ENCODE data around the gene SEC61A1.

Gene SEC61A1

GRCh38 chr3:128079823-128080222 is 27.6 kb downstream of the SEC61A1 start:
- Histone ChIP-seq H3K27ac (replicated peaks; ENCODE audit: low read length) (no peak overlapping the region), H4K8ac (ENCODE audit: low read depth, low read length) (no peak overlapping the region), H2BK5ac (ENCODE audit: low read length) (no peak overlapping the region), H2BK120ac (ENCODE audit: low read depth, low read length) (no peak overlapping the region), H2AFZ (ENCODE audit: low read length) (no peak overlapping the region), H2BK15ac (ENCODE audit: low read length) (no peak overlapping the region), H3K79me1 (ENCODE audit: low read depth, low read length) (no peaks in the 10 kb centered on the region), H3K9ac (ENCODE audit: low read depth, low read length, poor library complexity) (no peak overlapping the region), H3K4me3 (ENCODE audit: low read length in 2 of 2) (no peak overlapping the region), H3K4me2 (ENCODE audit: insufficient read depth, low read length, poor library complexity, severe bottlenecking) (no peak overlapping the region), H3K4ac (ENCODE audit: low read length) (no peak overlapping the region), H3K36me3 (replicated peaks in 1 of 2; ENCODE audit: control insufficient read depth in 2 of 2, insufficient read depth in 2 of 2, low read length in 2 of 2) (peaks cover 26 to 81% of the 10 kb centered on the region in 2 donors), H2AK5ac (ENCODE audit: low read depth, low read length) (no peak overlapping the region), H3K14ac (ENCODE audit: low read length) (no peak overlapping the region), H3K9me3 (replicated peaks in 1 of 2; ENCODE audit: control insufficient read depth in 2 of 2, insufficient read depth in 1 of 2, low read depth in 1 of 2, low read length in 2 of 2) (no peaks in the 10 kb centered on the region), H3K18ac (ENCODE audit: low read length) (no peak overlapping the region), H2BK12ac (ENCODE audit: low read length) (no peak overlapping the region), H4K91ac (ENCODE audit: low read depth, low read length, poor library complexity) (no peak overlapping the region), H3K23ac (ENCODE audit: low read depth, low read length, poor library complexity) (peak overlapping the region; percentile 1), H3K4me1 (ENCODE audit: control insufficient read depth in 2 of 2, insufficient read depth in 1 of 2, low read depth in 1 of 2, low read length in 2 of 2) (peaks cover 0 to 19% of the 10 kb centered on the region in 2 donors), H3K27me3 (ENCODE audit: control insufficient read depth in 3 of 3, insufficient read depth in 3 of 3, low read depth in 1 of 3, low read length in 3 of 3) (peaks cover 0 to 16% (median 0%) of the 10 kb centered on the region in 3 experiments)
- DNase-seq (ENCODE audit: low spot score) = no peak
- no CpG with 5 or more reads among the region's 9 CpGs for WGBS, 2 donors (ENCODE audit: extremely low coverage in 2 of 2, insufficient read length in 2 of 2, insufficient replicate concordance in 1 of 2)

- Histone ChIP-seq H3K18ac (ENCODE audit: low read length) (no peak overlapping the region), H4K8ac (ENCODE audit: low read depth, low read length) (no peak overlapping the region), H3K4me3 (ENCODE audit: low read length in 2 of 2) (no peak overlapping the region), H2BK12ac (ENCODE audit: low read length) (no peak overlapping the region), H3K9me3 (replicated peaks in 1 of 2; ENCODE audit: control insufficient read depth in 2 of 2, insufficient read depth in 1 of 2, low read depth in 1 of 2, low read length in 2 of 2) (no peaks in the 10 kb centered on the region), H3K4ac (ENCODE audit: low read length) (no peak overlapping the region), H3K27ac (replicated peaks; ENCODE audit: low read length) (no peak overlapping the region), H3K14ac (ENCODE audit: low read length) (no peak overlapping the region), H2AK5ac (ENCODE audit: low read depth, low read length) (no peak overlapping the region), H3K23ac (ENCODE audit: low read depth, low read length, poor library complexity) (no peak overlapping the region), H2BK120ac (ENCODE audit: low read depth, low read length) (no peak overlapping the region), H3K4me2 (ENCODE audit: insufficient read depth, low read length, poor library complexity, severe bottlenecking) (no peak overlapping the region), H3K36me3 (replicated peaks in 1 of 2; ENCODE audit: control insufficient read depth in 2 of 2, insufficient read depth in 2 of 2, low read length in 2 of 2) (peaks cover 29 to 81% of the 10 kb centered on the region in 2 donors), H3K79me1 (ENCODE audit: low read depth, low read length) (no peaks in the 10 kb centered on the region), H2BK15ac (ENCODE audit: low read length) (no peak overlapping the region), H3K27me3 (ENCODE audit: control insufficient read depth in 3 of 3, insufficient read depth in 3 of 3, low read depth in 1 of 3, low read length in 3 of 3) (peaks cover 0 to 16% (median 0%) of the 10 kb centered on the region in 3 experiments), H4K91ac (ENCODE audit: low read depth, low read length, poor library complexity) (no peak overlapping the region), H2AFZ (ENCODE audit: low read length) (no peak overlapping the region), H2BK5ac (ENCODE audit: low read length) (no peak overlapping the region), H3K9ac (ENCODE audit: low read depth, low read length, poor library complexity) (no peak overlapping the region), H3K4me1 (ENCODE audit: control insufficient read depth in 2 of 2, insufficient read depth in 1 of 2, low read depth in 1 of 2, low read length in 2 of 2) (peaks cover 0 to 15% of the 10 kb centered on the region in 2 donors)
- no peak for DNase-seq (ENCODE audit: low spot score)
- WGBS, 2 donors (ENCODE audit: extremely low coverage in 2 of 2, insufficient read length in 2 of 2, insufficient replicate concordance in 1 of 2) = no CpG with 5 or more reads among the region's 6 CpGs
Measured at GRCh38 chr3:128080323-128081080, 28.3 kb downstream of the SEC61A1 start.

- WGBS, 2 donors (ENCODE audit: extremely low coverage in 2 of 2, insufficient read length in 2 of 2, insufficient replicate concordance in 1 of 2) = no CpG with 5 or more reads among the region's 6 CpGs
- H3K4me1 ChIP-seq (ENCODE audit: control insufficient read depth in 2 of 2, insufficient read depth in 1 of 2, low read depth in 1 of 2, low read length in 2 of 2) = peaks cover 0 to 9% of the 10 kb centered on the region in 2 donors
Measured at GRCh38 chr3:128081226-128081625, 29.0 kb downstream of the SEC61A1 start.

DNA sequence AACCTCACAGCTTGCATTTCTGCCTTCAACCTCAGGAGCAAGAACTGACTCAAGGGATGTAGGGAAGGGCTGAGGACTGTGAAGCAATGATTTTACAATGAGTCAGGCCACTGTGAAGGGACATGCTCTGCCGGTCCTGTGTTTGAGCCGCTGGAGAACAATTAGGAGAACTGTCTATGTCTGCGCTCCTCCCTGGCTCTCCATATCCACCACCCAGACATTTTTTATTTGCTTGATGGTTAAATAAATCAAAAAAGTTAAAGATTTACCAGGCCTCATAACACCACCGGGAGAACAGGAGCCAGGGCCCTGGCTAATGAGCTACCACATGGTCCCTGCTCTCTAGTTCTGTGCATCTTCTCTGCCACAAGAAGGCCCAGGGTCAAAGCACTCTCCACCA is 29.6 kb downstream of the SEC61A1 start:
- no peak for DNase-seq (ENCODE audit: low spot score)
- H3K36me3 ChIP-seq (replicated peaks in 1 of 2; ENCODE audit: control insufficient read depth in 2 of 2, insufficient read depth in 2 of 2, low read length in 2 of 2) = peaks cover 36 to 95% of the 10 kb centered on the region in 2 donors

More at GRCh38 chr3:128081226-128081625, 29.0 kb downstream of the SEC61A1 start:
- Histone ChIP-seq H4K8ac (ENCODE audit: low read depth, low read length) (no peak overlapping the region), H3K23ac (ENCODE audit: low read depth, low read length, poor library complexity) (no peak overlapping the region), H3K79me1 (ENCODE audit: low read depth, low read length) (no peaks in the 10 kb centered on the region), H2BK5ac (ENCODE audit: low read length) (no peak overlapping the region), H3K9me3 (replicated peaks in 1 of 2; ENCODE audit: control insufficient read depth in 2 of 2, insufficient read depth in 1 of 2, low read depth in 1 of 2, low read length in 2 of 2) (no peaks in the 10 kb centered on the region), H2BK15ac (ENCODE audit: low read length) (no peak overlapping the region), H3K4me3 (ENCODE audit: low read length in 2 of 2) (no peak overlapping the region), H3K4me2 (ENCODE audit: insufficient read depth, low read length, poor library complexity, severe bottlenecking) (no peak overlapping the region), H2AFZ (ENCODE audit: low read length) (no peak overlapping the region), H3K14ac (ENCODE audit: low read length) (no peak overlapping the region), H3K9ac (ENCODE audit: low read depth, low read length, poor library complexity) (no peak overlapping the region), H4K91ac (ENCODE audit: low read depth, low read length, poor library complexity) (no peak overlapping the region), H2BK120ac (ENCODE audit: low read depth, low read length) (no peak overlapping the region), H3K27me3 (ENCODE audit: control insufficient read depth in 3 of 3, insufficient read depth in 3 of 3, low read depth in 1 of 3, low read length in 3 of 3) (peaks cover 0 to 10% (median 0%) of the 10 kb centered on the region in 3 experiments), H3K36me3 (replicated peaks in 1 of 2; ENCODE audit: control insufficient read depth in 2 of 2, insufficient read depth in 2 of 2, low read length in 2 of 2) (peaks cover 30 to 89% of the 10 kb centered on the region in 2 donors), H2BK12ac (ENCODE audit: low read length) (no peak overlapping the region), H3K4ac (ENCODE audit: low read length) (no peak overlapping the region), H2AK5ac (ENCODE audit: low read depth, low read length) (no peak overlapping the region), H3K18ac (ENCODE audit: low read length) (no peak overlapping the region), H3K27ac (replicated peaks; ENCODE audit: low read length) (no peak overlapping the region)
- DNase-seq (ENCODE audit: low spot score) = no peak

More for the DNA sequence above, 29.6 kb downstream of the SEC61A1 start:
- Histone ChIP-seq H4K8ac (ENCODE audit: low read depth, low read length) (no peak overlapping the region), H3K4me3 (ENCODE audit: low read length in 2 of 2) (no peak overlapping the region), H3K79me1 (ENCODE audit: low read depth, low read length) (no peaks in the 10 kb centered on the region), H3K18ac (ENCODE audit: low read length) (no peak overlapping the region), H3K23ac (ENCODE audit: low read depth, low read length, poor library complexity) (no peak overlapping the region), H3K27me3 (ENCODE audit: control insufficient read depth in 3 of 3, insufficient read depth in 3 of 3, low read depth in 1 of 3, low read length in 3 of 3) (peaks cover 0 to 4% (median 0%) of the 10 kb centered on the region in 3 experiments), H2BK5ac (ENCODE audit: low read length) (no peak overlapping the region), H2BK120ac (ENCODE audit: low read depth, low read length) (no peak overlapping the region), H3K9me3 (replicated peaks in 1 of 2; ENCODE audit: control insufficient read depth in 2 of 2, insufficient read depth in 1 of 2, low read depth in 1 of 2, low read length in 2 of 2) (no peaks in the 10 kb centered on the region), H3K4me2 (ENCODE audit: insufficient read depth, low read length, poor library complexity, severe bottlenecking) (no peak overlapping the region), H2AK5ac (ENCODE audit: low read depth, low read length) (no peak overlapping the region), H3K4ac (ENCODE audit: low read length) (no peak overlapping the region), H2BK15ac (ENCODE audit: low read length) (no peak overlapping the region), H2BK12ac (ENCODE audit: low read length) (no peak overlapping the region), H2AFZ (ENCODE audit: low read length) (no peak overlapping the region), H3K14ac (ENCODE audit: low read length) (no peak overlapping the region), H3K9ac (ENCODE audit: low read depth, low read length, poor library complexity) (no peak overlapping the region), H3K4me1 (ENCODE audit: control insufficient read depth in 2 of 2, insufficient read depth in 1 of 2, low read depth in 1 of 2, low read length in 2 of 2) (peaks cover 0 to 4% of the 10 kb centered on the region in 2 donors), H4K91ac (ENCODE audit: low read depth, low read length, poor library complexity) (no peak overlapping the region), H3K27ac (replicated peaks; ENCODE audit: low read length) (no peak overlapping the region)
- WGBS, 2 donors (ENCODE audit: extremely low coverage in 2 of 2, insufficient read length in 2 of 2, insufficient replicate concordance in 1 of 2) = no CpG with 5 or more reads among the region's 4 CpGs

Measured in neuronal stem cell (in vitro differentiated cells).